Kidney epithelial cell (primary cell): ENCODE data around the gene AP3S1. TPM values are rescaled to one million over a fixed set of nuclear protein-coding genes. Genes with fewer than 3 reads are reported as not detected.
"Not testable (repeated sequence)": the region's sequence is repeated elsewhere in the genome, so short reads cannot be mapped to it uniquely, and the experiment has no call there.

Experiments
- DNase-seq: peaks from one replicate; pipeline ENCODE4 v3.0.0-alpha.2; 2010; ENCODE audit warnings: low read depth
- H3K27me3 ChIP-seq: 2 replicates; pipeline ENCODE4 v1.6.0; 2011; ENCODE audit warnings: low read length; ENCODE audit not compliant: control insufficient read depth, insufficient read depth
- H3K36me3 ChIP-seq: 2 replicates; pipeline ENCODE4 v1.5.1; 2011; ENCODE audit warnings: low read length; ENCODE audit not compliant: control insufficient read depth, insufficient read depth
- H3K4me3 ChIP-seq: 2 replicates; pipeline ENCODE4 v1.5.1; 2011; ENCODE audit warnings: low read depth, mild to moderate bottlenecking, control low read depth, low read length
- CTCF ChIP-seq: IDR thresholded peaks from 2 replicates; pipeline ENCODE4 v1.5.1; 2011; ENCODE audit warnings: mild to moderate bottlenecking, moderate library complexity, low read length, control low read depth, inconsistent platforms; ENCODE audit not compliant: insufficient read depth, poor library complexity, severe bottlenecking
- total RNA-seq: library from RNA; depleted of rRNA; stranded (reverse); fragments of >200 nt; gene quantifications from 2 replicates; pipeline ENCODE4 v1.2.3, GENCODE V29; 2015

AP3S1 gene
- total RNA-seq, 1 donor from 2014 or later, result 208 TPM

- Histone ChIP-seq H3K4me3 (no peak overlapping the region), H3K36me3 (no peaks in the 10 kb centered on the region), H3K27me3 (no peaks in the 10 kb centered on the region)
- no peak for TF ChIP-seq CTCF
- no peak for DNase-seq
Observed at GRCh38 chr5:115801984-115802383, 39.8 kb upstream of the AP3S1 start.

GRCh38 chr5:115806986-115807653 is 34.6 kb upstream of the AP3S1 start:
- Histone ChIP-seq H3K27me3 (no peaks in the 10 kb centered on the region), H3K4me3 (no peak overlapping the region), H3K36me3 (no peaks in the 10 kb centered on the region)
- no peak for TF ChIP-seq CTCF
- no peak for DNase-seq

- TF ChIP-seq CTCF, result no peak
- no peak for DNase-seq
- no peaks in the 10 kb centered on the region for H3K27me3 ChIP-seq
- H3K36me3 ChIP-seq, result no peaks in the 10 kb centered on the region
- H3K4me3 ChIP-seq, result no peak overlapping the region
Observed at GRCh38 chr5:115807654-115808052, 34.1 kb upstream of the AP3S1 start.

GRCh38 chr5:115808066-115808465 is 33.7 kb upstream of the AP3S1 start:
- DNase-seq, H3K27me3 ChIP-seq, H3K4me3 ChIP-seq, H3K36me3 ChIP-seq: not testable (repeated sequence)

- H3K27me3 ChIP-seq, result peaks cover 2% of the 10 kb centered on the region
- no peaks in the 10 kb centered on the region for H3K36me3 ChIP-seq
- no peak overlapping the region for H3K4me3 ChIP-seq
- DNase-seq, result no peak
- no peak for TF ChIP-seq CTCF
Observed at GRCh38 chr5:115809946-115810345, 31.8 kb upstream of the AP3S1 start.

GRCh38 chr5:115810761-115811160 is 31.0 kb upstream of the AP3S1 start:
- DNase-seq, result no peak
- Histone ChIP-seq H3K36me3 (no peaks in the 10 kb centered on the region), H3K4me3 (no peak overlapping the region), H3K27me3 (peaks cover 5% of the 10 kb centered on the region)
- no peak for TF ChIP-seq CTCF
